ENCODE results near the gene BCLAF1.

GRCh38 chr6:136319732-136320131, 30.1 kb upstream of the BCLAF1 start:
- TF ChIP-seq POLR2AphosphoS5 (IDR thresholded peaks at IDR 0.05) = no peak
- TF ChIP-seq, protein P1, sequence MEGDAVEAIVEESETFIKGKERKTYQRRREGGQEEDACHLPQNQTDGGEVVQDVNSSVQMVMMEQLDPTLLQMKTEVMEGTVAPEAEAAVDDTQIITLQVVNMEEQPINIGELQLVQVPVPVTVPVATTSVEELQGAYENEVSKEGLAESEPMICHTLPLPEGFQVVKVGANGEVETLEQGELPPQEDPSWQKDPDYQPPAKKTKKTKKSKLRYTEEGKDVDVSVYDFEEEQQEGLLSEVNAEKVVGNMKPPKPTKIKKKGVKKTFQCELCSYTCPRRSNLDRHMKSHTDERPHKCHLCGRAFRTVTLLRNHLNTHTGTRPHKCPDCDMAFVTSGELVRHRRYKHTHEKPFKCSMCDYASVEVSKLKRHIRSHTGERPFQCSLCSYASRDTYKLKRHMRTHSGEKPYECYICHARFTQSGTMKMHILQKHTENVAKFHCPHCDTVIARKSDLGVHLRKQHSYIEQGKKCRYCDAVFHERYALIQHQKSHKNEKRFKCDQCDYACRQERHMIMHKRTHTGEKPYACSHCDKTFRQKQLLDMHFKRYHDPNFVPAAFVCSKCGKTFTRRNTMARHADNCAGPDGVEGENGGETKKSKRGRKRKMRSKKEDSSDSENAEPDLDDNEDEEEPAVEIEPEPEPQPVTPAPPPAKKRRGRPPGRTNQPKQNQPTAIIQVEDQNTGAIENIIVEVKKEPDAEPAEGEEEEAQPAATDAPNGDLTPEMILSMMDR (IDR thresholded peaks at IDR 0.05) = no peak
